Thyroid gland (tissue), 4 donors: ENCODE measurements around the gene PPP1R9A. TPM values are rescaled to one million over a fixed set of nuclear protein-coding genes. Genes with fewer than 3 reads are reported as not detected.

Source experiments
- DNase-seq, 2 donors: peaks; one replicate each; pipeline ENCODE4 v3.0.0-alpha.2; 2019
- H3K27ac ChIP-seq, 3 donors: fragments of 200-600 bp; sonication (generic); 1 replicate in 2 of 3; 2 replicates in 1 of 3; pipeline ENCODE4 v1.5.1; 2016 to 2019; ENCODE audit warnings: mild to moderate bottlenecking in 1 of 3, moderate library complexity in 1 of 3
- H3K27me3 ChIP-seq: fragments of 200-600 bp; sonication (generic); one replicate; pipeline ENCODE4 v1.5.1; 2019
- H3K36me3 ChIP-seq, 2 donors: fragments of 200-600 bp; sonication (generic); one replicate each; pipeline ENCODE4 v1.5.1; 2016 to 2019
- H3K4me1 ChIP-seq, 2 donors: fragments of 200-600 bp; sonication (generic); one replicate each; pipeline ENCODE4 v1.5.1; 2017 to 2019
- H3K4me3 ChIP-seq, 3 donors: fragments of 200-600 bp; sonication (generic); replicated peaks in 1 of 3; 1 replicate in 2 of 3; 2 replicates in 1 of 3; pipeline ENCODE4 v1.5.1; 2016; ENCODE audit warnings: mild to moderate bottlenecking in 1 of 3
- H3K9me3 ChIP-seq: fragments of 200-600 bp; sonication (generic); one replicate; pipeline ENCODE4 v1.5.1; 2017
- CTCF ChIP-seq, 6 experiments: fragments of 200-600 bp in 3 of 6; fragments of 450-650 bp in 3 of 6; sonication (generic) in 3 of 6; IDR thresholded peaks; one replicate each; pipeline ENCODE4 v1.5.1; 2016 to 2019; ENCODE audit warnings: antibody characterized with exemption in 6 of 6, mild to moderate bottlenecking in 2 of 6, inconsistent platforms in 1 of 6, moderate library complexity in 1 of 6
- POLR2A ChIP-seq, 2 donors: fragments of 450-650 bp; IDR thresholded peaks; one replicate each; pipeline ENCODE4 v1.6.1; 2017; ENCODE audit warnings: antibody characterized with exemption in 2 of 2, mild to moderate bottlenecking in 2 of 2, moderate library complexity in 1 of 2
- WGBS, 2 donors: methylation state at CpG; one replicate each; pipeline ENCODE4 v1.1.5; 2017; 5-methylcytosine and 5-hydroxymethylcytosine counted together
- intact Hi-C: fragments of 100-400 bp; cut with DNase I; formaldehyde crosslinking; loops from one replicate; pipeline ENCODE4 v1.15.1; 2023
- total RNA-seq, 4 donors: library from RNA; depleted of rRNA; stranded (reverse); fragments of >200 nt; gene quantifications; one replicate each; pipeline ENCODE4 v1.2.3, GENCODE V29; 2016

PPP1R9A gene
- total RNA-seq, 4 donors from 2014 or later: 38.8 to 89.6 (median 45.5) TPM

- Histone ChIP-seq H3K4me3 (no peak overlapping the region), H3K27ac (no peak overlapping the region), H3K4me1 (no peaks in the 10 kb centered on the region), H3K27me3 (no peaks in the 10 kb centered on the region), H3K9me3 (no peaks in the 10 kb centered on the region), H3K36me3 (no peaks in the 10 kb centered on the region)
- intact Hi-C loops: no loop called here
- TF ChIP-seq POLR2A (IDR thresholded peaks at IDR 0.05) (no peak), CTCF (IDR thresholded peaks at IDR 0.05) (no peak)
- DNase-seq: no peak
- 87 to 91% methylated on average over 11 of the region's 11 CpGs for WGBS, 2 donors
Measured at GRCh38 chr7:94877731-94878670, 29.4 kb upstream of the PPP1R9A start.

GRCh38 chr7:94882891-94883290 lies 24.5 kb upstream of the PPP1R9A start:
- DNase-seq: no peak
- no peaks in the 10 kb centered on the region for H3K36me3 ChIP-seq
- no peaks in the 10 kb centered on the region for H3K27me3 ChIP-seq
- intact Hi-C loops: no loop called here
- TF ChIP-seq CTCF (IDR thresholded peaks at IDR 0.05) (no peak), POLR2A (IDR thresholded peaks at IDR 0.05) (no peak)
- H3K9me3 ChIP-seq: no peaks in the 10 kb centered on the region
- 49 to 72% methylated on average over 2 of the region's 2 CpGs for WGBS, 2 donors
- no peak overlapping the region for H3K27ac ChIP-seq
- no peaks in the 10 kb centered on the region for H3K4me1 ChIP-seq
- no peak overlapping the region for H3K4me3 ChIP-seq

GRCh38 chr7:94883616-94884015 lies 23.8 kb upstream of the PPP1R9A start:
- no peaks in the 10 kb centered on the region for H3K36me3 ChIP-seq
- 69 to 70% methylated on average over 1 of the region's 1 CpG for WGBS, 2 donors
- intact Hi-C loops: no loop called here
- H3K4me1 ChIP-seq: peaks cover 5 to 6% of the 10 kb centered on the region in 2 donors
- TF ChIP-seq CTCF (IDR thresholded peaks at IDR 0.05): no peak
- no peak for TF ChIP-seq POLR2A (IDR thresholded peaks at IDR 0.05)
- DNase-seq: no peak
- H3K9me3 ChIP-seq: no peaks in the 10 kb centered on the region
- no peaks in the 10 kb centered on the region for H3K27me3 ChIP-seq
- H3K4me3 ChIP-seq: no peak overlapping the region
- no peak overlapping the region for H3K27ac ChIP-seq

GRCh38 chr7:94888551-94888950 lies 18.8 kb upstream of the PPP1R9A start:
- peak in 4 of 6 experiments; percentile 46 to 50 (median 47) for TF ChIP-seq CTCF (IDR thresholded peaks at IDR 0.05)
- TF ChIP-seq POLR2A (IDR thresholded peaks at IDR 0.05): no peak
- Histone ChIP-seq H3K4me3 (no peak overlapping the region), H3K9me3 (no peaks in the 10 kb centered on the region), H3K36me3 (no peaks in the 10 kb centered on the region), H3K27ac (peak overlapping the region; percentile 46 to 60 (median 46)), H3K27me3 (no peaks in the 10 kb centered on the region), H3K4me1 (peaks cover 13 to 15% of the 10 kb centered on the region in 2 donors)
- peak; percentile 69 to 72 for DNase-seq
- WGBS, 2 donors: 7 to 16% methylated on average over 5 of the region's 5 CpGs
- intact Hi-C loops: no loop called here

- DNase-seq: peak; percentile 14 to 29
- Histone ChIP-seq H3K27me3 (no peaks in the 10 kb centered on the region), H3K4me3 (no peak overlapping the region), H3K27ac (peak overlapping the region; percentile 46 to 60 (median 46)), H3K9me3 (no peaks in the 10 kb centered on the region), H3K4me1 (peaks cover 13 to 15% of the 10 kb centered on the region in 2 donors), H3K36me3 (no peaks in the 10 kb centered on the region)
- intact Hi-C loops: no loop called here
- TF ChIP-seq POLR2A (IDR thresholded peaks at IDR 0.05): no peak
- TF ChIP-seq CTCF (IDR thresholded peaks at IDR 0.05): no peak
- 44 to 58% methylated on average over 2 of the region's 2 CpGs for WGBS, 2 donors
Measured at GRCh38 chr7:94888995-94889523, 18.3 kb upstream of the PPP1R9A start.
